C4-2B (cell line): ENCODE results near the gene NPPA.

ENCODE experiments used
- CTCF ChIP-seq: fragments of 450-650 bp; conservative IDR thresholded peaks from 2 replicates; pipeline ENCODE4 v1.5.1; 2017; ENCODE audit warnings: mild to moderate bottlenecking
- ZFX ChIP-seq: fragments of 450-650 bp; IDR thresholded peaks from 2 replicates; pipeline ENCODE4 v1.6.1; 2017

GRCh38 chr1:11880911-11881748, 33.5 kb upstream of the NPPA start:
- TF ChIP-seq CTCF (no peak), ZFX (no peak)
